Pons (tissue), 1 donor: ENCODE data around the gene NLE1.
A peak's percentile ranks its signal among the peaks of the same experiment; 100 is the strongest.
"Not testable (repeated sequence)": the region's sequence is repeated elsewhere in the genome, so short reads cannot be mapped to it uniquely, and the experiment has no call there.

Experiments
- DNase-seq: peaks from one replicate; pipeline ENCODE4 v3.0.0-alpha.2; 2016; ENCODE audit warnings: low spot score

Gene NLE1

GRCh38 chr17:35127751-35128514 lies 14.2 kb downstream of the NLE1 start:
- DNase-seq, result no peak

GRCh38 chr17:35121315-35121714 lies 20.8 kb downstream of the NLE1 start, which contains the start of gene FNDC8:
Gene FNDC8 (plus strand): TSS chr17:35121615. CDS start chr17:35121694, 79 bp downstream.
- no peak for DNase-seq

GRCh38 chr17:35119370-35120165 lies 22.5 kb downstream of the NLE1 start, which contains the start of gene RAD51D:
Gene RAD51D (minus strand): TSS chr17:35119860. CDS start chr17:35119613, 247 bp downstream.
- DNase-seq, result peak; percentile 39

- DNase-seq, result peak; percentile 40
Measured at GRCh38 chr17:35117984-35118383, 24.1 kb downstream of the NLE1 start.

DNA sequence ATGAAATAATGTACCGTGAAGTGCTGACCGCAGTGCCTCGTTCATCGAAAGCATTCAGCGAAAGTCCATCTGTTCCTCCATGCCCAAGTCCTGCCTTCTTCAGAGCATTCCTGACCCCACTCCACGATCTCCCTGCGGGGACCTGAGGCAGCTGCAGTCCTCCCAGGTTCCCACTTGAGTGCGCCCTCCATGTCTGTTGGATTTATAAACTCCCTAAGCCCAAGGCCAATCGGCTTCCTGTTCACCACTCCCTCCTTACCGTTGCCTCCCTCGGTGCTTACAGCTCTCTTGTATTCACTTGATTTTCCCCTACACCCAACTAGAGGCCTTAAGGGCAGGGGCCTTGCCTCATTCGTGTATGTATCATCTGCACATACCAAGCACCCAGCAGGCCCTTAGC lies 25.3 kb downstream of the NLE1 start:
- no peak for DNase-seq

GRCh38 chr17:35110791-35111190 lies 31.3 kb downstream of the NLE1 start:
- not testable (repeated sequence) for DNase-seq

DNA sequence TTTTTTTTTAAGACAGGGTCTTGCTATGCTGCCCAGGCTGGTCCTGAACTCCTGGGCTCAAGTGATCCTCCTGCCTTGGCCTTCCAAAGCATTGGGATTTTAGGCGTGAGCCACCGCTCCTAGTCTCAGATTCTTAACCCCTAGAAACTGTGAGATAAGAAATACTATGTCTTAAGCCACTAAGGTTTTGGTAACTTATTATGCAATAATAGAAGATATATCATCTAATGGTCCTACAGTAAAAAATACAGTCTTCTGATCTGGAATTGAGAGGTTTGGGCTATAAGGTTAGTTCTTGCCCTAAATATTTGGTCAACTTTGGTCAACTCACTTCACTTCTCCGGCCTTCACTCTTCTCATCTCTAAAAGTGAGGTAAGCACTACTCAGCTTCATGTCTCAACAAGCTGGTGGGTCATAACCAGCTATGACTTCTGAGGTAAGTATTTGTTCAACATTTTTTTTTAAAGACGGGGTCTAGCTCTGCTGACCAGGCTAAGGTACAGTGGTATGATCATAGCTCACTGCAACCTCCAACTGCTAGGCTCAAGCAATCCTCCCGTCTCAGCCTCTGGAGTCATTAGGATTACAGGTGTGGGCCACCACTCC lies 37.2 kb downstream of the NLE1 start:
- DNase-seq, result no peak

- DNase-seq, result no peak
Measured at GRCh38 chr17:35103271-35103670, 38.8 kb downstream of the NLE1 start.

DNA sequence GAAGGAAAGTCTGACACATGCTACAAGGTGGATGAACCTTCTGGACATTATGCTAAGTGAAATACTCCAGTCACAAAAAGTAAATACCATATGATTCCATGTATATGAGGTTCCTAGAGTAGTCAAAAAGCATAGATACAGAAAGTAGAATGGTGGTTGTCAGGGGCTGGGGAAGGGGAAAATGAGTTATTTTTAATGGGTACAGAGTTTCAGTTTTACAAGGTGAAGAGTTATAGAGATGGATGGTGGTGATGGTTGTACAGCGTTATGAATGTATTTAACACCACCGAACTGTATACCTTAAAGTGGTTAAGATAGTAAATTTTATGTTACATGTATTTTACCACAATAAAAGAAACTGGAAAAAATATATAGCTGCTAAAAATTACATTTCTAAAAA lies 40.4 kb downstream of the NLE1 start:
- no peak for DNase-seq

DNA sequence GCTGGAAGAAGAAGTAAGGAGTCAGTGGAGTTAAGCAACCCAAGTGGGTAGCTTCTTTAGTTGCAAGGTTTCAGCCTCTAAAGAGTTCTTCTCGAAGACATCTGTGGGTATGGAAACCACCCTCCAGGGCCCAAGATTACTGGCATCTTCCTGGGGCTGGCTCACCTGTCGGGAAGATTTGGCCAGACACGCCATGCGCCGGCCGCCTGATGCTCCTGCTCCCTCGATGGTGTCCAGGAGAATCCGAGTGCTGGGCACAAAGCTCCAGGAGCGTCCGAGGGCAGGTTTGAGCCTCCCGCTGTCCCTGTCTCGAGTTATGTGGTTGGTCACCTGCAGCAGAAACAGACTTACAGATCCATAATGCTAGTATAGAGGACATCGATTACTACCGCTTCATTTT lies 41.1 kb downstream of the NLE1 start:
- DNase-seq, result no peak

GRCh38 chr17:35099908-35100307 lies 42.2 kb downstream of the NLE1 start:
- no peak for DNase-seq

DNA sequence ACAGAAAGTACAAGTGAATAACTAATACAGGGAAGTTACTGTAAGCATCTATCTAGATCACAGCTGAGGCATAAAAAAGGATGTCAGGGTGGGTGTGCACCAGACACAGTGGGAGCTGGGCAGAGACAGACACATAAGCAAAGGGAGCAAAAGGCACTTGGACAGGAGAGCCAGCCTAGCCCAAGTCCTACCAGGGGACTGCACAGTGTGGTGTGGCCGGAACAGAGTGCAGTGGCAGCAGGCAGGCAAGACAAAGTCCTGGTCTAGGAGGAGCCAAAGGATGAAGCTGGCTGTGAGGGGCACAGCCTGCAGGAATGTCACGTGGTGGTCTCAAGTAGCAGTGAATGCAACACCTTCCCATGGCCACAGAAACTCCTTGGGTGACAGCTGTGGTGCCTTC lies 44.3 kb downstream of the NLE1 start:
- no peak for DNase-seq

GRCh38 chr17:35095741-35096140 lies 46.4 kb downstream of the NLE1 start:
- no peak for DNase-seq

- no peak for DNase-seq
Measured at GRCh38 chr17:35094902-35095301, 47.2 kb downstream of the NLE1 start.

DNA sequence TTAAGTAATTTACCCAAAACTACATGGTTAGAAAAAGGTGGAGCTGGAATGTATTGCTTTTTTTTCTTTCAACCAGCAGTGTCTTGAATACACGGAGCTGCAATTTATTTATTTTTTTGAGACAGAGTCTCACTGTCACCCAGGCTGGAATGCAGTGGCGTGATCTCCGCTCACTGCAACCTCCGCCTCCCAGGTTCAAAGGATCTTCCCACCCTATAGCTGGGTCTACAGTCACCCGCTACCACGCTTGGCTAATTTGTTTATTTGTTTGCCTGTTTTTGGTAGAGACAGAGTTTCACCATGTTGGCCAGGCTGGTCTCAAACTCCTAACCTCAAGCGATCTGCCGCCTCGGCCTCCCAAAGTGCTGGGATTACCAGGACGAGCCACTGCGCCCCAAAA lies 51.4 kb downstream of the NLE1 start:
- not testable (repeated sequence) for DNase-seq

GRCh38 chr17:35089586-35090296 lies 52.4 kb downstream of the NLE1 start:
- DNase-seq, result peak; percentile 58

DNA sequence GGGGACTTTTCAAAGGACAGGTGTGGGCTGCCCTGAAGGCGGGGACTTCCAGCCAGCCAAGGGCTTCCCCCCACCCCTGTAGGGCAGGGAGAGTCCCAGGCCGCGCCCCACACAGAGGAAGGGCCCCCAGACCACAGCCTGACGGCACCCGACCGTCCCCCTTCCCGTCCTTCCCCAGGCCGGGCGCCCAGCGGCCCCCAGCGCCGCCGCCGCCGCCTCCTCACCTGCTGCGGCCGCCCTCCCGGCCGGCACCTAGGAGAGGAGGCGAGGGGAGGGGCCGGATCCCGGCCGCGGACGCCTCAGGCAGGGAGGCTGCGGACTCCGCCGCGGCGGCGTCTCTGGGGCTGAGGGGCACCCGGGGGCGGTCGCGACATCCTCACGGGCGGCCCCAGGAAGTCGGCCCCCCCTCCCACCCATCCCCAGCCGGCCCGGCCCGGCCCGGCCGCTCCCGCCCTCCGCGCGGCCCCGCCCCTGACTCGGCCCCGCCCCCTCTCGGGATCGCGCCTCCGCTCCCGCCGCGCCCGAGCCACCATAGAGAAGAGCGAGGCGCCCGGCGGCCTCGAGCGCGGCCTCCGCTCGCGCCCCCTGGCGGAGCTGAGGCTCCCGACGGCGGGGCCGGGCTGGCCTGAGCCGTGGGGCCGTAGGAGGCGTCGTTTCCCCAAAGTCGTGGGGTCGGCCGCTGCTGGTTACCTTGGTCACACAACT lies 53.1 kb downstream of the NLE1 start:
- DNase-seq, result peak; percentile 78

DNA sequence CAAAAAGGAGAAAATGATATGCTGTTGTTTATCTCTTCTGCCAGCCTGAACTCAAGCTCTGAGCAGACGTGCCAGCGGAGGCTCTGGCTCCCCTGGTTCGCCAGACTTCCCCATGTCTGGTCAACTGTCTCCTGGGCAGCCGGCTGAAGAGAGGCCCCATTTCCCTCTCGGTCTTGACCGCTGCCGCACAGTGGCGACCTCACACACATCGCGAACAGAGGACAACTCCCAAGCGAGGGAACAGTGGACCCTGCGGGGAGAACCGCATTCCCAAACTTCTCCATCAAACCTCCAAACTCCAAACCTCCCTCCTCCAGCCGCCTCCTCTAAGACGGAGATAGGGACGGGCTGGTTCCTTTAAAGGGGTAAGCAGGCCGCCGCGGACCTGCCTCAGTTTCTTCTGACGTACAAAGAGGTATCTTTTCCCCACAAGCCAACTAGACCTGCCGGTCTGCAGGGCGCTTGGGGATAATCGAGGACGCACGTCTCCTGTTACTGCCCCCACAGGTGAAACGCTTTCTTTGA lies 53.7 kb downstream of the NLE1 start:
- DNase-seq, result peak; percentile 77

- peak; percentile 88 for DNase-seq
Measured at GRCh38 chr17:35087731-35088355, 54.3 kb downstream of the NLE1 start.

GRCh38 chr17:35086931-35087573 lies 55.1 kb downstream of the NLE1 start:
- DNase-seq, result peak; percentile 59
